Adrenal gland (tissue), 5 donors: Measurements from ENCODE around the gene YWHAE.

Source experiments
- POLR2A ChIP-seq, 2 donors: fragments of 450-650 bp; IDR thresholded peaks; one replicate each; pipeline ENCODE4 v1.6.1; 2017; ENCODE audit warnings: antibody characterized with exemption in 2 of 2, mild to moderate bottlenecking in 2 of 2, moderate library complexity in 1 of 2
- TF ChIP-seq, protein P1 (sequence below), 6 experiments: fragments of 450-650 bp in 4 of 6; fragments of 200-600 bp in 2 of 6; sonication (generic) in 1 of 6; IDR thresholded peaks; 1 replicate in 5 of 6; 2 replicates in 1 of 6; pipeline versions ENCODE4 v1.5.1 to v1.8.0; 2016 to 2021; ENCODE audit warnings: antibody characterized with exemption in 6 of 6, mild to moderate bottlenecking in 2 of 6, moderate library complexity in 1 of 6
- donor health status: DM: no; HTN: no; CAD: no.

DNA sequence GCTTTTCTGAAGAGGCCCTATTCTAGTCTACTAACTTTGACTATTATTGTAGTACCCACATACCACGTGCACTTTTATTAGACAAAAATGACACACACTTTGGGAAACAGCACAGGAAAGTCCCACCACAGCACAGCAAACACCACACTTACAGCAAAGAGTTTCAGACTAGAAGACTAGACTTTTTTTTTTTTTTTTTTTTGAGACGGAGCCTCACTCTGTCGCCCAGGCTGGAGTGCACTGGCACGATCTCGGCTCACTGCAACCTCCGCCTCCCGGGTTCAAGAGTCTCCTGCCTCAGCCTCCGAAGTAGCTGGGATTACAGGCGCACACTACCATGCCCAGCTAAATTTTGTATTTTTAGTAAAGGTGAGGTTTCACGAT lies 20.1 kb downstream of the YWHAE start:
- TF ChIP-seq, protein P1, sequence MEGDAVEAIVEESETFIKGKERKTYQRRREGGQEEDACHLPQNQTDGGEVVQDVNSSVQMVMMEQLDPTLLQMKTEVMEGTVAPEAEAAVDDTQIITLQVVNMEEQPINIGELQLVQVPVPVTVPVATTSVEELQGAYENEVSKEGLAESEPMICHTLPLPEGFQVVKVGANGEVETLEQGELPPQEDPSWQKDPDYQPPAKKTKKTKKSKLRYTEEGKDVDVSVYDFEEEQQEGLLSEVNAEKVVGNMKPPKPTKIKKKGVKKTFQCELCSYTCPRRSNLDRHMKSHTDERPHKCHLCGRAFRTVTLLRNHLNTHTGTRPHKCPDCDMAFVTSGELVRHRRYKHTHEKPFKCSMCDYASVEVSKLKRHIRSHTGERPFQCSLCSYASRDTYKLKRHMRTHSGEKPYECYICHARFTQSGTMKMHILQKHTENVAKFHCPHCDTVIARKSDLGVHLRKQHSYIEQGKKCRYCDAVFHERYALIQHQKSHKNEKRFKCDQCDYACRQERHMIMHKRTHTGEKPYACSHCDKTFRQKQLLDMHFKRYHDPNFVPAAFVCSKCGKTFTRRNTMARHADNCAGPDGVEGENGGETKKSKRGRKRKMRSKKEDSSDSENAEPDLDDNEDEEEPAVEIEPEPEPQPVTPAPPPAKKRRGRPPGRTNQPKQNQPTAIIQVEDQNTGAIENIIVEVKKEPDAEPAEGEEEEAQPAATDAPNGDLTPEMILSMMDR (IDR thresholded peaks at IDR 0.05): no peak
- TF ChIP-seq POLR2A (IDR thresholded peaks at IDR 0.05): no peak
